Upper lobe of left lung (tissue), 6 donors: Measurements from ENCODE around the gene CPAMD8. TPM values are rescaled to one million over a fixed set of nuclear protein-coding genes. Genes with fewer than 3 reads are reported as not detected.

Source experiments
- ATAC-seq, 2 donors: fragments of 200-7000 bp; cut with Tn5 transposase; one replicate each; pipeline ENCODE4 v1.9.1; 2022; ENCODE audit warnings: mild to moderate bottlenecking in 2 of 2, moderate library complexity in 2 of 2; ENCODE audit not compliant: low FRiP score in 2 of 2
- DNase-seq, 2 donors: peaks; one replicate each; pipeline ENCODE4 v3.0.0-alpha.2; 2019 to 2020
- H3K27ac ChIP-seq, 4 donors: fragments of 200-600 bp; sonication (generic); one replicate each; pipeline ENCODE4 v1.5.1; 2016 to 2019
- H3K27me3 ChIP-seq, 4 donors: fragments of 200-600 bp; sonication (generic); one replicate each; pipeline ENCODE4 v1.5.1; 2017 to 2019
- H3K36me3 ChIP-seq, 4 donors: fragments of 200-600 bp; sonication (generic); one replicate each; pipeline ENCODE4 v1.5.1; 2016 to 2019
- H3K4me1 ChIP-seq, 4 donors: fragments of 200-600 bp; sonication (generic); one replicate each; pipeline ENCODE4 v1.5.1; 2018 to 2019
- H3K4me3 ChIP-seq, 4 donors: fragments of 200-600 bp; sonication (generic); one replicate each; pipeline ENCODE4 v1.5.1; 2017 to 2019; ENCODE audit warnings: mild to moderate bottlenecking in 2 of 4, moderate library complexity in 1 of 4
- H3K9me3 ChIP-seq, 4 donors: fragments of 200-600 bp; sonication (generic); one replicate each; pipeline ENCODE4 v1.5.1; 2018 to 2019
- CTCF ChIP-seq, 6 experiments: fragments of 450-650 bp in 4 of 6; fragments of 200-600 bp in 2 of 6; sonication (generic) in 2 of 6; IDR thresholded peaks; one replicate each; pipeline ENCODE4 v1.5.1; 2016 to 2019; ENCODE audit warnings: antibody characterized with exemption in 6 of 6
- EP300 ChIP-seq, 4 donors: sonication (generic); formaldehyde crosslinking; IDR thresholded peaks; one replicate each; pipeline ENCODE4 v1.5.1; 2017; ENCODE audit warnings: antibody characterized with exemption in 4 of 4, control low read depth in 2 of 4
- POLR2A ChIP-seq, 4 donors: fragments of 450-650 bp; IDR thresholded peaks; one replicate each; pipeline ENCODE4 v1.5.1; 2016 to 2017; ENCODE audit warnings: antibody characterized with exemption in 4 of 4, mild to moderate bottlenecking in 2 of 4
- POLR2AphosphoS5 ChIP-seq, 2 donors: sonication (generic); formaldehyde crosslinking; IDR thresholded peaks; one replicate each; pipeline ENCODE4 v1.5.1; 2017; ENCODE audit warnings: antibody characterized with exemption in 2 of 2
- WGBS, 2 donors: methylation state at CpG; one replicate each; pipeline ENCODE4 v1.1.5; 2017 to 2018; 5-methylcytosine and 5-hydroxymethylcytosine counted together
- total RNA-seq, 6 donors: library from RNA; depleted of rRNA in 4 of 6; stranded (reverse); fragments of >200 nt in 4 of 6; gene quantifications; one replicate each; pipeline versions ENCODE4 v1.1.0 to v1.2.1, GENCODE V29; 2016 to 2021
- donor health status: DM: no; HTN: no; CAD: no; lungs with moderate emphysema.
- donor health status: DM: no; HTN: yes; CAD: no; lungs with severe emphysema.

CPAMD8 gene
- total RNA-seq, 6 donors from 2014 or later = 35.8 to 262 (median 61.1) TPM

GRCh38 chr19:16920816-16921529 is 105.6 kb downstream of the CPAMD8 start:
- no peak for DNase-seq
- WGBS, 2 donors = 84 to 86% methylated on average over 12 of the region's 12 CpGs

GRCh38 chr19:16919496-16919895 is 107.1 kb downstream of the CPAMD8 start:
- DNase-seq (no peak), ATAC-seq (no peak)
- Histone ChIP-seq H3K36me3 (peaks cover 0 to 8% (median 0%) of the 10 kb centered on the region in 4 donors), H3K27ac (no peak overlapping the region), H3K9me3 (peaks cover 0 to 12% (median 2%) of the 10 kb centered on the region in 4 donors), H3K4me1 (no peaks in the 10 kb centered on the region), H3K27me3 (no peaks in the 10 kb centered on the region), H3K4me3 (no peak overlapping the region)
- WGBS, 2 donors = 80 to 84% methylated on average over 4 of the region's 4 CpGs
- TF ChIP-seq POLR2A (IDR thresholded peaks at IDR 0.05) (no peak), EP300 (IDR thresholded peaks at IDR 0.05) (no peak), CTCF (IDR thresholded peaks at IDR 0.05) (no peak), POLR2AphosphoS5 (IDR thresholded peaks at IDR 0.05) (no peak)

More at GRCh38 chr19:16920816-16921529, 105.6 kb downstream of the CPAMD8 start:
- ATAC-seq = peak; percentile 20
- Histone ChIP-seq H3K9me3 (peaks cover 0 to 16% (median 0%) of the 10 kb centered on the region in 4 donors), H3K36me3 (peaks cover 0 to 5% (median 0%) of the 10 kb centered on the region in 4 donors), H3K4me1 (no peaks in the 10 kb centered on the region), H3K4me3 (no peak overlapping the region), H3K27me3 (no peaks in the 10 kb centered on the region), H3K27ac (no peak overlapping the region)
- TF ChIP-seq POLR2A (IDR thresholded peaks at IDR 0.05) (no peak), EP300 (IDR thresholded peaks at IDR 0.05) (no peak), POLR2AphosphoS5 (IDR thresholded peaks at IDR 0.05) (no peak), CTCF (IDR thresholded peaks at IDR 0.05) (no peak)

GRCh38 chr19:16917401-16917800 is 109.2 kb downstream of the CPAMD8 start:
- peaks cover 12 to 32% (median 16%) of the 10 kb centered on the region in 4 donors for H3K9me3 ChIP-seq
- H3K27me3 ChIP-seq = no peaks in the 10 kb centered on the region
- no peak for ATAC-seq
- WGBS, 2 donors = 89 to 90% methylated on average over 7 of the region's 7 CpGs
- no peaks in the 10 kb centered on the region for H3K4me1 ChIP-seq
- TF ChIP-seq POLR2AphosphoS5 (IDR thresholded peaks at IDR 0.05) = no peak
- TF ChIP-seq POLR2A (IDR thresholded peaks at IDR 0.05) = no peak
- TF ChIP-seq CTCF (IDR thresholded peaks at IDR 0.05) = no peak
- no peak for TF ChIP-seq EP300 (IDR thresholded peaks at IDR 0.05)
- DNase-seq = no peak
- no peak overlapping the region for H3K27ac ChIP-seq
- H3K36me3 ChIP-seq = peaks cover 0 to 14% (median 2%) of the 10 kb centered on the region in 4 donors
- H3K4me3 ChIP-seq = no peak overlapping the region

- TF ChIP-seq POLR2A (IDR thresholded peaks at IDR 0.05) (no peak), CTCF (IDR thresholded peaks at IDR 0.05) (no peak)
- Histone ChIP-seq H3K27me3 (no peaks in the 10 kb centered on the region), H3K36me3 (peaks cover 0 to 9% (median 2%) of the 10 kb centered on the region in 4 donors), H3K27ac (no peak overlapping the region), H3K9me3 (peaks cover 12 to 35% (median 18%) of the 10 kb centered on the region in 4 donors), H3K4me1 (no peaks in the 10 kb centered on the region), H3K4me3 (no peak overlapping the region)
- ATAC-seq (no peak), DNase-seq (no peak)
- 70 to 80% methylated on average over 3 of the region's 3 CpGs for WGBS, 2 donors
Observed at GRCh38 chr19:16915734-16916133, 110.9 kb downstream of the CPAMD8 start.

GRCh38 chr19:16915135-16915534 is 111.5 kb downstream of the CPAMD8 start:
- Histone ChIP-seq H3K4me1 (no peaks in the 10 kb centered on the region), H3K27me3 (no peaks in the 10 kb centered on the region), H3K27ac (no peak overlapping the region), H3K9me3 (peaks cover 12 to 35% (median 18%) of the 10 kb centered on the region in 4 donors), H3K4me3 (no peak overlapping the region), H3K36me3 (peaks cover 0 to 9% (median 2%) of the 10 kb centered on the region in 4 donors)
- DNase-seq = no peak
- no peak for ATAC-seq
- WGBS, 2 donors = 79% methylated on average over 2 of the region's 3 CpGs
- TF ChIP-seq CTCF (IDR thresholded peaks at IDR 0.05) (no peak), EP300 (IDR thresholded peaks at IDR 0.05) (no peak)
